ENCODE data around the gene TGFB2.

TGFB2 gene

DNA sequence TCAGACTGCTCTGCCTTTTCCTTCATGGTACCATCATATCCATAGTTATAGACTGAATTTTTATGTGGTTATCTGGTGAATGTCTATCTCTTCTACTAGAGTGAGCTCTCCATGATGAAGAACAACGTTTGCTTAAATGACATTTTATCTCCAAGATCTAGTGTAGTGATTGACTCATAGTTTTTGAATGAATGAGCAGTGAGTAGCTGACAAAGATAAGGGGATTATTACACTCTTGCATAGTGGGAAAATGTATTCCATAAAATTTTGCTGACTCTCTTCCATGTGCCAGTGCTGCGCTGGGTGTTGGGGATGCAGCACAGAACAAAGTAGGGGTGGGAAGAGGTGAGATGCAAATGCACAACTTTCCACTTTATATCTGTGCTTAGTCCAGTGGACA is 147.7 kb downstream of the TGFB2 start:
- Histone ChIP-seq H3K4me1 (ENCODE audit: insufficient read depth, low read length) (no peaks in the 10 kb centered on the region), H3K79me2 (ENCODE audit: insufficient read depth, low read length) (no peaks in the 10 kb centered on the region), H2AFZ (ENCODE audit: low read depth, low read length) (no peak overlapping the region), H3K27me3 (ENCODE audit: insufficient read depth, low read length, poor library complexity) (no peaks in the 10 kb centered on the region), H4K20me1 (ENCODE audit: insufficient read depth, low read length) (no peaks in the 10 kb centered on the region), H3K36me3 (ENCODE audit: insufficient read depth, low read length) (no peaks in the 10 kb centered on the region), H3K4me2 (ENCODE audit: insufficient read depth, low read length) (no peak overlapping the region), H3K9me3 (ENCODE audit: insufficient read depth, low read length, severe bottlenecking) (no peaks in the 10 kb centered on the region), H3K4me3 (ENCODE audit: low read depth in 1 of 2, low read length in 2 of 2) (no peak overlapping the region), H3K27ac (ENCODE audit: low read length) (no peak overlapping the region), H3K9ac (ENCODE audit: low read depth, low read length) (no peak overlapping the region)
- TF ChIP-seq EZH2 (IDR thresholded peaks at IDR 0.05; ENCODE audit: borderline replicate concordance, low read depth, low read length, severe bottlenecking), result no peak
- TF ChIP-seq, protein P1, sequence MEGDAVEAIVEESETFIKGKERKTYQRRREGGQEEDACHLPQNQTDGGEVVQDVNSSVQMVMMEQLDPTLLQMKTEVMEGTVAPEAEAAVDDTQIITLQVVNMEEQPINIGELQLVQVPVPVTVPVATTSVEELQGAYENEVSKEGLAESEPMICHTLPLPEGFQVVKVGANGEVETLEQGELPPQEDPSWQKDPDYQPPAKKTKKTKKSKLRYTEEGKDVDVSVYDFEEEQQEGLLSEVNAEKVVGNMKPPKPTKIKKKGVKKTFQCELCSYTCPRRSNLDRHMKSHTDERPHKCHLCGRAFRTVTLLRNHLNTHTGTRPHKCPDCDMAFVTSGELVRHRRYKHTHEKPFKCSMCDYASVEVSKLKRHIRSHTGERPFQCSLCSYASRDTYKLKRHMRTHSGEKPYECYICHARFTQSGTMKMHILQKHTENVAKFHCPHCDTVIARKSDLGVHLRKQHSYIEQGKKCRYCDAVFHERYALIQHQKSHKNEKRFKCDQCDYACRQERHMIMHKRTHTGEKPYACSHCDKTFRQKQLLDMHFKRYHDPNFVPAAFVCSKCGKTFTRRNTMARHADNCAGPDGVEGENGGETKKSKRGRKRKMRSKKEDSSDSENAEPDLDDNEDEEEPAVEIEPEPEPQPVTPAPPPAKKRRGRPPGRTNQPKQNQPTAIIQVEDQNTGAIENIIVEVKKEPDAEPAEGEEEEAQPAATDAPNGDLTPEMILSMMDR (IDR thresholded peaks at IDR 0.05; ENCODE audit: borderline replicate concordance, extremely low read depth, low read length, poor library complexity, severe bottlenecking), result no peak
- DNase-seq (no peak), ATAC-seq (ENCODE audit: insufficient read depth, low read depth) (no peak)

DNA sequence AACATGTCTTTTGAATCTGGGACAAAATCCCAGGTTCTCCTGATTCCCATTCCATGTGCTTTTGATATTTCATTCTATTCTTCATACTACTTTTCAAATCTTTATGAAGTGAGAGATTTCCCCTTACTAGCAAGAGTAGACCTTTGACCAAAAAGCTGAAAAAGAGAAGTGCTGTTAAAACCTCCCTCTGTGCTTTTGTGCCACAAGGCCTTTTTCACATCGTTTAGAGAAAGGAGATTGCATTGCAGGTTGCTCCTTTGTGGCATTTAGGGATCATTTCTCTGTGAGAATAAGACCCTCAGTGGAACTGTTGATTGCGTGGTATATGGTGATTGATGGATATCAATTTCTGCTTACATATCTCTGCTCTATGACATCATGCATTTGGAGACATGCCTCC is 148.8 kb downstream of the TGFB2 start:
- H3K9me3 ChIP-seq (ENCODE audit: insufficient read depth, low read length, severe bottlenecking), result no peaks in the 10 kb centered on the region
- H3K9ac ChIP-seq (ENCODE audit: low read depth, low read length), result no peak overlapping the region
- no peak overlapping the region for H3K4me3 ChIP-seq (ENCODE audit: low read depth in 1 of 2, low read length in 2 of 2)
- ATAC-seq (ENCODE audit: insufficient read depth, low read depth) (no peak), DNase-seq (no peak)
- no peaks in the 10 kb centered on the region for H3K4me1 ChIP-seq (ENCODE audit: insufficient read depth, low read length)
- H3K4me2 ChIP-seq (ENCODE audit: insufficient read depth, low read length), result no peak overlapping the region
- no peaks in the 10 kb centered on the region for H4K20me1 ChIP-seq (ENCODE audit: insufficient read depth, low read length)
- H3K36me3 ChIP-seq (ENCODE audit: insufficient read depth, low read length), result no peaks in the 10 kb centered on the region
- H2AFZ ChIP-seq (ENCODE audit: low read depth, low read length), result no peak overlapping the region
- no peaks in the 10 kb centered on the region for H3K79me2 ChIP-seq (ENCODE audit: insufficient read depth, low read length)
- H3K27ac ChIP-seq (ENCODE audit: low read length), result no peak overlapping the region
- TF ChIP-seq, protein P1 (IDR thresholded peaks at IDR 0.05; ENCODE audit: borderline replicate concordance, extremely low read depth, low read length, poor library complexity, severe bottlenecking), result no peak
- no peak for TF ChIP-seq EZH2 (IDR thresholded peaks at IDR 0.05; ENCODE audit: borderline replicate concordance, low read depth, low read length, severe bottlenecking)
- no peaks in the 10 kb centered on the region for H3K27me3 ChIP-seq (ENCODE audit: insufficient read depth, low read length, poor library complexity)

Measured in DND-41 (cell line).